Glutamatergic neuron (in vitro differentiated cells): ENCODE results near the gene BICRAL. TPM values are rescaled to one million over a fixed set of nuclear protein-coding genes. Genes with fewer than 3 reads are reported as not detected.
"Not testable (repeated sequence)": the region's sequence is repeated elsewhere in the genome, so short reads cannot be mapped to it uniquely, and the experiment has no call there.

ENCODE experiments used
- DNase-seq: peaks from one replicate; pipeline ENCODE4 v3.0.0; 2022
- H3K27ac Mint-ChIP-seq: one replicate; pipeline ENCODE4 v1.8.0; 2020; ENCODE audit warnings: mild to moderate bottlenecking, mixed read lengths, inconsistent platforms; ENCODE audit not compliant: unreplicated experiment
- H3K27me3 Mint-ChIP-seq: one replicate; pipeline ENCODE4 v1.8.0; 2020; ENCODE audit warnings: mild to moderate bottlenecking, moderate library complexity, mixed read lengths, inconsistent platforms; ENCODE audit not compliant: unreplicated experiment
- H3K36me3 Mint-ChIP-seq: one replicate; pipeline ENCODE4 v1.8.0; 2020; ENCODE audit warnings: mild to moderate bottlenecking, mixed read lengths, inconsistent platforms; ENCODE audit not compliant: unreplicated experiment
- H3K4me1 Mint-ChIP-seq: one replicate; pipeline ENCODE4 v1.8.0; 2020; ENCODE audit warnings: mild to moderate bottlenecking, low read depth, mixed read lengths, inconsistent platforms; ENCODE audit not compliant: unreplicated experiment
- H3K4me3 Mint-ChIP-seq: one replicate; pipeline ENCODE4 v1.8.0; 2020; ENCODE audit warnings: mild to moderate bottlenecking, mixed read lengths, inconsistent platforms; ENCODE audit not compliant: unreplicated experiment
- H3K9me3 Mint-ChIP-seq: one replicate; pipeline ENCODE4 v1.8.0; 2020; ENCODE audit warnings: mild to moderate bottlenecking, moderate library complexity, mixed read lengths, inconsistent platforms; ENCODE audit not compliant: unreplicated experiment
- total RNA-seq: library from RNA; stranded (reverse); fragmentation: NEBNext Ultra II Directional; extraction: Animal tissue kit (Norgen Biotek cat#: 25700); gene quantifications from one replicate; pipeline ENCODE4 v1.2.1, GENCODE V29; 2021; ENCODE audit not compliant: unreplicated experiment
- TF ChIP-seq, protein P1 (sequence below): fragments of 200-600 bp; sonication (generic); IDR thresholded peaks from one replicate; pipeline ENCODE4 v1.5.0; 2021; ENCODE audit not compliant: partially characterized antibody, unreplicated experiment

The BICRAL gene
- total RNA-seq, 1 donor from 2014 or later, result 11.0 TPM

- DNase-seq, result no peak
- no peaks in the 10 kb centered on the region for H3K27me3 Mint-ChIP-seq
- TF ChIP-seq, protein P1, sequence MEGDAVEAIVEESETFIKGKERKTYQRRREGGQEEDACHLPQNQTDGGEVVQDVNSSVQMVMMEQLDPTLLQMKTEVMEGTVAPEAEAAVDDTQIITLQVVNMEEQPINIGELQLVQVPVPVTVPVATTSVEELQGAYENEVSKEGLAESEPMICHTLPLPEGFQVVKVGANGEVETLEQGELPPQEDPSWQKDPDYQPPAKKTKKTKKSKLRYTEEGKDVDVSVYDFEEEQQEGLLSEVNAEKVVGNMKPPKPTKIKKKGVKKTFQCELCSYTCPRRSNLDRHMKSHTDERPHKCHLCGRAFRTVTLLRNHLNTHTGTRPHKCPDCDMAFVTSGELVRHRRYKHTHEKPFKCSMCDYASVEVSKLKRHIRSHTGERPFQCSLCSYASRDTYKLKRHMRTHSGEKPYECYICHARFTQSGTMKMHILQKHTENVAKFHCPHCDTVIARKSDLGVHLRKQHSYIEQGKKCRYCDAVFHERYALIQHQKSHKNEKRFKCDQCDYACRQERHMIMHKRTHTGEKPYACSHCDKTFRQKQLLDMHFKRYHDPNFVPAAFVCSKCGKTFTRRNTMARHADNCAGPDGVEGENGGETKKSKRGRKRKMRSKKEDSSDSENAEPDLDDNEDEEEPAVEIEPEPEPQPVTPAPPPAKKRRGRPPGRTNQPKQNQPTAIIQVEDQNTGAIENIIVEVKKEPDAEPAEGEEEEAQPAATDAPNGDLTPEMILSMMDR, result no peak
Observed at GRCh38 chr6:42813074-42813645, 31.3 kb downstream of the BICRAL start.

GRCh38 chr6:42813906-42814444, 32.1 kb downstream of the BICRAL start:
- no peak overlapping the region for H3K27ac Mint-ChIP-seq
- no peaks in the 10 kb centered on the region for H3K9me3 Mint-ChIP-seq
- H3K27me3 Mint-ChIP-seq, result no peaks in the 10 kb centered on the region
- TF ChIP-seq, protein P1, result no peak
- no peaks in the 10 kb centered on the region for H3K36me3 Mint-ChIP-seq
- DNase-seq, result no peak
- H3K4me1 Mint-ChIP-seq, result no peaks in the 10 kb centered on the region
- H3K4me3 Mint-ChIP-seq, result no peak overlapping the region

More at GRCh38 chr6:42813074-42813645, 31.3 kb downstream of the BICRAL start:
- H3K36me3 Mint-ChIP-seq, result no peaks in the 10 kb centered on the region
- H3K9me3 Mint-ChIP-seq, result no peaks in the 10 kb centered on the region
- no peak overlapping the region for H3K27ac Mint-ChIP-seq
- H3K4me3 Mint-ChIP-seq, result no peak overlapping the region
- no peaks in the 10 kb centered on the region for H3K4me1 Mint-ChIP-seq

DNA sequence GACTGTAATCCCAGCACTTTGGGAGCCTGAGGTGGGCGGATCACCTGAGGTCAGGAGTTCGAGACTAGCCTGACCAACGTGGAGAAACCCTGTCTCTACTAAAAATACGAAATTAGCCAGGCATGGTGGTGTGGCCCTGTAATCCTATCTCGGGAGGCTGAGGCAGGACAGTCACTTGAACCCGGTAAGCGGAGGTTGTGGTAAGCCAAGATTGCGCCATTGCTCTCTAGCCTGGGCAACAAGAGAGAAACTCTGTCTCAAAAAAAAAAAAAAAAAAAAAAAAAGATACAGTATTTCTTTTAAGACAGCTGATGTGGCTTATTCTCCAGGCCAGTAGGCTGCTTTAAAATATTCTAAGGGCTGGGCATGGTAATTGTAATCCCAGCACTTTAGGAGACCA, 33.9 kb downstream of the BICRAL start:
- not testable (repeated sequence) for H3K27me3 Mint-ChIP-seq, H3K4me1 Mint-ChIP-seq, H3K4me3 Mint-ChIP-seq, H3K36me3 Mint-ChIP-seq, DNase-seq, H3K27ac Mint-ChIP-seq, H3K9me3 Mint-ChIP-seq

DNA sequence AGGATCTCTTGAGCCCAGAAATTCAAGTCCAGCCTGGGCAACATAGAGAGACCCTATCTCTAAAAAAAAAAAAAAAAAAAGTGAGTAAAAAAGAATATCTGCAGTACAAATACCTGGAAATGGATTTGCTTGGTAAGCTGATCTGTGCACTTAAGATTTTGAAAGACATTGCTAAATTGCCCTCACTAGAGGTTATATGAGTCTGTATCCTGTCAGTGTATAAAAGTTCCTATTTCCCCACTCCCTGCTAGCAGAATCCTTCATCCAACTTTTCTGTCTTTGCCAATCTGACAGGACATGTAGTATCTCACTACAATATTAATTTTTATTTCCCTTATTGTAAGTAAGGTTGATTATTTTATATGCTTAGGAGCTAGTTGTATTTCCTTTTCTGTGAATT, 36.1 kb downstream of the BICRAL start:
- DNase-seq, result no peak
- Mint-ChIP-seq H3K36me3 (no peaks in the 10 kb centered on the region), H3K27me3 (no peaks in the 10 kb centered on the region)

DNA sequence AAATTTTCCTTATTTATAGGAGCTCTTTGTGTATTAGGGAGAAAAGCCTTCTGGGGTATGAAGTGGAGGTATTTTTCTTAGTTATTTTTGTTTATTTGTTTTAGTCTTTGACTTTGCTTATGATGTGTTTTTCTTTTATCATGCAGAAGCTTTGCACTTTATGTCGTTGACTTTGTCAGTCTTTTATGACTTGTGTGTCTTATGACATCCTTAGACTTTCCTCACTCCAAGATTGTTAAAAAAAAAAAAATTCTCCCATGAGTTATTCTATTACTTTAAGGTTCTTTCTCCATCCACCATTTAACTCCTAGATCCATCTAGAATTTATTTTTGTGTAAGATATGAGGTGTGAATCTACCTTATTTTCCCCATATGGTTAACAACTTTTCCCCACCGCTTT, 36.6 kb downstream of the BICRAL start:
- no peak for DNase-seq
- no peaks in the 10 kb centered on the region for H3K36me3 Mint-ChIP-seq
- H3K9me3 Mint-ChIP-seq, result no peaks in the 10 kb centered on the region
- peaks cover 9% of the 10 kb centered on the region for H3K4me1 Mint-ChIP-seq
- H3K27ac Mint-ChIP-seq, result no peak overlapping the region
- TF ChIP-seq, protein P1, result no peak
- no peak overlapping the region for H3K4me3 Mint-ChIP-seq
- H3K27me3 Mint-ChIP-seq, result no peaks in the 10 kb centered on the region

More for the DNA sequence above, 36.1 kb downstream of the BICRAL start:
- H3K4me1 Mint-ChIP-seq, result peaks cover 9% of the 10 kb centered on the region
- no peaks in the 10 kb centered on the region for H3K9me3 Mint-ChIP-seq
- H3K27ac Mint-ChIP-seq, result no peak overlapping the region
- TF ChIP-seq, protein P1, result no peak
- no peak overlapping the region for H3K4me3 Mint-ChIP-seq
